OCI-LY7 (cell line): Measurements from ENCODE around the gene NOD1. TPM values are rescaled to one million over a fixed set of nuclear protein-coding genes. Genes with fewer than 3 reads are reported as not detected.
"Not testable (repeated sequence)": the region's sequence is repeated elsewhere in the genome, so short reads cannot be mapped to it uniquely, and the experiment has no call there.

Experiments used
- BruUV-seq: library from RNA; stranded (reverse); fragments of 400-500 nt; replicated peaks from 2 replicates; lab custom pipeline; 2021; lab: Mats Ljungman, UMichigan
- CTCF ChIA-PET: fragments of 300-600 bp; sonication (Branson Sonifier 250); formaldehyde crosslinking; loops from one replicate; lab custom pipeline; 2022; ENCODE audit warnings: antibody characterized with exemption; ENCODE audit not compliant: unreplicated experiment; lab: Charles Lee
- POLR2A ChIA-PET: fragments of 300-600 bp; sonication (Branson Sonifier 250); formaldehyde crosslinking; loops from one replicate; lab custom pipeline; 2022; ENCODE audit warnings: antibody characterized with exemption; lab: Charles Lee
- DNase-seq: peaks from one replicate; pipeline ENCODE4 v3.0.0-alpha.2; 2015; ENCODE audit warnings: low spot score
- H2AFZ ChIP-seq: fragments of 200-600 bp; sonication (generic), shearing (Covaris generic); 2 replicates; pipeline ENCODE4 v1.6.1; 2014; ENCODE audit warnings: mild to moderate bottlenecking, antibody characterized with exemption, low read length, moderate library complexity
- H3K27ac ChIP-seq: fragments of 200-600 bp; sonication (generic); 2 replicates; pipeline ENCODE4 v1.5.1; 2014; ENCODE audit warnings: mixed run types, low read depth, mild to moderate bottlenecking, moderate library complexity, low read length, inconsistent platforms; ENCODE audit not compliant: poor library complexity, severe bottlenecking
- H3K36me3 ChIP-seq: fragments of 200-600 bp; sonication (generic); 2 replicates; pipeline ENCODE4 v1.6.1; 2014; ENCODE audit warnings: mild to moderate bottlenecking, antibody characterized with exemption, low read length, moderate library complexity, mixed read lengths; ENCODE audit not compliant: insufficient read depth
- H3K4me1 ChIP-seq: fragments of 200-600 bp; sonication (generic); 2 replicates; pipeline ENCODE4 v1.5.1; 2014; ENCODE audit warnings: mild to moderate bottlenecking, low read length; ENCODE audit not compliant: insufficient read depth, poor library complexity, severe bottlenecking
- H3K4me2 ChIP-seq: fragments of 200-600 bp; sonication (generic); 2 replicates; pipeline ENCODE4 v1.6.1; 2014; ENCODE audit warnings: mild to moderate bottlenecking, low read length
- H3K4me3 ChIP-seq: fragments of 200-600 bp; sonication (generic); 2 replicates; pipeline ENCODE4 v1.5.1; 2014; ENCODE audit warnings: mild to moderate bottlenecking, low read depth, low read length; ENCODE audit not compliant: poor library complexity, severe bottlenecking
- H3K79me2 ChIP-seq: fragments of 200-600 bp; sonication (generic); 2 replicates; pipeline ENCODE4 v1.6.1; 2016; ENCODE audit warnings: low read depth, mild to moderate bottlenecking, low read length, moderate library complexity, mixed read lengths; ENCODE audit not compliant: insufficient read depth
- H3K9me2 ChIP-seq: fragments of 200-600 bp; sonication (generic); 2 replicates; pipeline ENCODE4 v1.6.1; 2016; ENCODE audit warnings: mild to moderate bottlenecking, low read length, mixed read lengths; ENCODE audit not compliant: insufficient read depth
- H3K9me3 ChIP-seq: fragments of 200-600 bp; sonication (generic); 2 replicates; pipeline ENCODE4 v1.6.1; 2014; ENCODE audit warnings: mild to moderate bottlenecking, mixed run types, low read length, mixed read lengths
- H4K20me1 ChIP-seq: fragments of 200-600 bp; sonication (generic); 2 replicates; pipeline ENCODE4 v1.6.1; 2014; ENCODE audit warnings: mild to moderate bottlenecking, antibody characterized with exemption, low read length, moderate library complexity, mixed read lengths; ENCODE audit not compliant: insufficient read depth
- EZH2phosphoT487 ChIP-seq: fragments of 200-600 bp; sonication (generic); IDR thresholded peaks from 2 replicates; pipeline ENCODE4 v1.6.1; 2018; ENCODE audit warnings: low read depth, borderline replicate concordance, mild to moderate bottlenecking, mixed run types, antibody characterized with exemption, low read length, moderate library complexity, mixed read lengths
- intact Hi-C: fragments of 100-400 bp; cut with micrococcal nuclease; formaldehyde crosslinking; loops from one replicate; pipeline ENCODE4 v1.10.0; 2022; ENCODE audit not compliant: unreplicated experiment
- total RNA-seq, 2 experiments: library from RNA; depleted of rRNA in 1 of 2; stranded (reverse); fragments of >200 nt in 1 of 2; shearing (Covaris generic) in 1 of 2; gene quantifications; 2 replicates each; pipeline ENCODE4 v1.2.3, GENCODE V29; 2014 to 2022
- TF ChIP-seq, protein P1 (sequence below): fragments of 200-600 bp; sonication (generic); conservative IDR thresholded peaks from 2 replicates; pipeline ENCODE4 v1.5.1; 2014; ENCODE audit warnings: mild to moderate bottlenecking, antibody characterized with exemption, low read length, moderate library complexity, mixed read lengths

Gene NOD1
- total RNA-seq, 2 experiments from 2014 or later: 8.4 to 10.3 TPM

DNA sequence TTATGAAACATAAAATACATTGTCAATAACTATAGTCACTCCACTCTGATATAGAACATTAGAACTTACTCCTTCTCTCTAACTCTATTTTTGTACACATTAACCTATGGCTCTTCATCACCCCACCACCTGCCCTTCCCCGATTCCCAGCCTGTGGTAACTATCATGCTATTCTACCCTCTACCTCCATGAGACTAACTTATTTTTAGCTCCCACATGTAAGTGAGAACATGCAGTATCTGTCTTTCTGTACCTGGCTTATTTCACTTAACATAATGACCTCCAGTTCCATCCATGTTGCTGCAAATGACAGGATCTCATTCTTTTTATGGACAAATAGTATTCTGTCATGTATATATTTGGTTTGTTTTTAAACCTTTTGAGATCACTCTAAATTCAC is 8.8 kb upstream of the NOD1 start:
- no peaks in the 10 kb centered on the region for H4K20me1 ChIP-seq
- H3K4me3 ChIP-seq: no peak overlapping the region
- no peak overlapping the region for H3K4me2 ChIP-seq
- no peaks in the 10 kb centered on the region for H3K36me3 ChIP-seq
- no peak for TF ChIP-seq EZH2phosphoT487
- TF ChIP-seq, protein P1, sequence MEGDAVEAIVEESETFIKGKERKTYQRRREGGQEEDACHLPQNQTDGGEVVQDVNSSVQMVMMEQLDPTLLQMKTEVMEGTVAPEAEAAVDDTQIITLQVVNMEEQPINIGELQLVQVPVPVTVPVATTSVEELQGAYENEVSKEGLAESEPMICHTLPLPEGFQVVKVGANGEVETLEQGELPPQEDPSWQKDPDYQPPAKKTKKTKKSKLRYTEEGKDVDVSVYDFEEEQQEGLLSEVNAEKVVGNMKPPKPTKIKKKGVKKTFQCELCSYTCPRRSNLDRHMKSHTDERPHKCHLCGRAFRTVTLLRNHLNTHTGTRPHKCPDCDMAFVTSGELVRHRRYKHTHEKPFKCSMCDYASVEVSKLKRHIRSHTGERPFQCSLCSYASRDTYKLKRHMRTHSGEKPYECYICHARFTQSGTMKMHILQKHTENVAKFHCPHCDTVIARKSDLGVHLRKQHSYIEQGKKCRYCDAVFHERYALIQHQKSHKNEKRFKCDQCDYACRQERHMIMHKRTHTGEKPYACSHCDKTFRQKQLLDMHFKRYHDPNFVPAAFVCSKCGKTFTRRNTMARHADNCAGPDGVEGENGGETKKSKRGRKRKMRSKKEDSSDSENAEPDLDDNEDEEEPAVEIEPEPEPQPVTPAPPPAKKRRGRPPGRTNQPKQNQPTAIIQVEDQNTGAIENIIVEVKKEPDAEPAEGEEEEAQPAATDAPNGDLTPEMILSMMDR: no peak
- POLR2A ChIA-PET: interaction anchor here (1.7 kb wide), 1 partner anchor 9 kb away, joined by 8 read pairs; the partner anchor contains the start of gene NOD1
- DNase-seq: no peak
- intact Hi-C loops: no loop called here
- no TSS peak for BruUV-seq
- H3K9me2 ChIP-seq: no peaks in the 10 kb centered on the region
- no peak overlapping the region for H3K27ac ChIP-seq
- H3K4me1 ChIP-seq: no peaks in the 10 kb centered on the region
- CTCF ChIA-PET: no interaction called here
- no peaks in the 10 kb centered on the region for H3K79me2 ChIP-seq
- H3K9me3 ChIP-seq: peaks cover 15% of the 10 kb centered on the region; the same call in 1 of the 2 replicates
- no peak overlapping the region for H2AFZ ChIP-seq

DNA sequence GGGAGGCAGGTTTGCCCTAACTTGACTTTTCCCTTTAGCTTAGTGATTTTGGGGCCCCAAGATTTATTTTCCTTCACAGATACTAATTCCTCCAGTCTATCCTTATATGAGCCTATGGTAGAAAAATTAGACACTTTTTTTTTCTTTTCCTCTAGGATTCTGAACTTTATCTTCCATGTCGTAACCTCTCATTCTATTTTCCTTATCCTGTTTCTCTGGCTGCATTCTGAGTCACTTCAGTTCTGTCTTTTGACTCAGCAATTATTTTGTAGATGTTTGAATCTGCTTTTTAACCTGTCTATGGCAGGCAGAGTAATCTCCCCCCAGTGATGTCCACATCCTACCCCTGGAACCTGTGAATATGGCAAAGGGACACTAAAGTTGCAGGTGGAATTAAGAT is 7.1 kb upstream of the NOD1 start:
- TF ChIP-seq EZH2phosphoT487: no peak
- TF ChIP-seq, protein P1: no peak
- Histone ChIP-seq H4K20me1 (no peaks in the 10 kb centered on the region), H3K27ac (no peak overlapping the region), H3K4me2 (no peak overlapping the region), H3K9me3 (no peaks in the 10 kb centered on the region), H3K4me3 (no peak overlapping the region), H3K4me1 (no peaks in the 10 kb centered on the region), H3K36me3 (no peaks in the 10 kb centered on the region), H2AFZ (no peak overlapping the region), H3K79me2 (no peaks in the 10 kb centered on the region), H3K9me2 (no peaks in the 10 kb centered on the region)
- intact Hi-C loops: no loop called here
- BruUV-seq: no TSS peak
- DNase-seq: no peak
- POLR2A ChIA-PET: no interaction called here
- CTCF ChIA-PET: no interaction called here

DNA sequence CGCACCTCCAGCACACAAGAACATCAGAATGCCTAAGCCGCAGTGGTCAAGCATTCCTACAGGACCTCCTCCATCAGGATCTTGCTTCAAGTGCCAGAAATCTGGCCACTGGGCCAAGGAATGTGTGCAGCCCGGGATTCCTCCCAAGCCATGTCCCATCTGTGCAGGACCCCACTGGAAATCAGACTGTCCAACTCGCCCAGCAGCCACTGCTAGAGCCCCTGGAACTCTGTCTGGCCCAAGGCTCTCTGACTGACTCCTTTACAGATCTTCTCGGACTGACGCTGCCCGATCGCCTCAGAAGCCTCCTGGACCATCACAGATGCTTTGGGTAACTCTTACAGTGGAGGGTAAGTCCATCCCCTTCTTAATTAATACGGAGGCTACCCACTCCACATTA is 2.8 kb upstream of the NOD1 start:
- H3K4me3 ChIP-seq, H3K36me3 ChIP-seq, H3K9me3 ChIP-seq, DNase-seq, H3K4me2 ChIP-seq, H3K9me2 ChIP-seq, H3K79me2 ChIP-seq, intact Hi-C loops, CTCF ChIA-PET, H3K27ac ChIP-seq, BruUV-seq, H4K20me1 ChIP-seq, H2AFZ ChIP-seq: not testable (repeated sequence)
- H3K4me1 ChIP-seq: peaks cover 30% of the 10 kb centered on the region
- POLR2A ChIA-PET: interaction anchor here (0.8 kb wide), 1 partner anchor 96 kb away, joined by 4 read pairs; no protein-coding TSS in a partner anchor
